Amygdala (tissue), 56 donors: ENCODE results near the gene SLC26A1.
"Not testable (repeated sequence)": the region's sequence is repeated elsewhere in the genome, so short reads cannot be mapped to it uniquely, and the experiment has no call there.

Source experiments
- DNase-seq, 56 donors: peaks; one replicate each; lab custom pipeline; 2025; lab: John Stamatoyannopoulos, UW

The SLC26A1 gene

DNA sequence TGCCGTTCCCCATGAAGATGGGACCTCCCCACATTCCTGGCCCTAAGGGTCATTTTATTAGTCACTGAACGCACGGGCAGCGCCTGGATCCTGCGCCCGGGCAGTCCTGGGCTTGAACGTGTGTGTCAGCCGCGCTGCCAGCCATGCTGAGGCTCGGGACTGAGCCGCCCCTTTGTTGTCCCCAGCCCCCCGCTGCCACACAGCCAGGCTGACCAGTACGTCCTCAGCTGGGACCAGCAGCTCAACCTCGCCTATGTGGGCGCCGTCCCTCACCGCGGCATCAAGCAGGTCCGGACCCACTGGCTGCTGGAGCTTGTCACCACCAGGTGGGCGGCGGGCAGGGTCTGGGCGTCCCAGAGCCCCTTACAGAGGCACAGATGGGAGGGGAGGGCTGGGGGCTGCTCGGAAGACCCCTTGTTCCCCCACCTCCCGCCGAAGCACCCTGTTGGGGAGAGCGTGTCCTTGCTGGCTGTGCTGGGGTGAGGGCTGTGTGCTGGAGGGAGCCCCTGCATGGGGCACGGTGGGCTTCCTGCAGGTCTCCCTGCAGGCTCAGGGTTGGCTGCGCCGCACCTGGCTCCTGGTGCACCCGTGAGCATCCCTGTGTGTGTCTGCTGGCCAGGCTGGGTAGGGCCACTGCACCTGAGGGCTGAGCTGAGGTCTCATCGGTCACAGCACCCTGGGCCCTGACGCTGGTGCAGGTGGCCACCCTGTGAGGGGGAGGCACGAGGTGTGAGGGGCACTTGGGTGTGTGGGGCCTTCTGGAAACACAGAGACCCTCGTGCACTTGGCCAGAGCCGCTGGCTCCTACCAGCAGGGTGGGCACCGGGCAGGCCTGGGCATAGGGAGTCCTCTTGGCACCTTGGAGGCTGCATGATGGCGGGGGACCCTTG lies 5.3 kb downstream of the SLC26A1 start:
- no peak for DNase-seq

GRCh38 chr4:986879-987623 lies 6.2 kb downstream of the SLC26A1 start, which contains the start of gene IDUA:
IDUA (plus strand) TSS chr4:987044; CDS start chr4:987085, 41 bp downstream.
- DNase-seq, result peak in 55 of 56 donors; percentile 28 to 87 (median 73)

GRCh38 chr4:986428-986878 lies 6.8 kb downstream of the SLC26A1 start:
- DNase-seq, result no peak

- DNase-seq, result peak in 9 of 56 donors; percentile 4 to 38 (median 27)
Measured at GRCh38 chr4:985123-985830, 7.9 kb downstream of the SLC26A1 start.

DNA sequence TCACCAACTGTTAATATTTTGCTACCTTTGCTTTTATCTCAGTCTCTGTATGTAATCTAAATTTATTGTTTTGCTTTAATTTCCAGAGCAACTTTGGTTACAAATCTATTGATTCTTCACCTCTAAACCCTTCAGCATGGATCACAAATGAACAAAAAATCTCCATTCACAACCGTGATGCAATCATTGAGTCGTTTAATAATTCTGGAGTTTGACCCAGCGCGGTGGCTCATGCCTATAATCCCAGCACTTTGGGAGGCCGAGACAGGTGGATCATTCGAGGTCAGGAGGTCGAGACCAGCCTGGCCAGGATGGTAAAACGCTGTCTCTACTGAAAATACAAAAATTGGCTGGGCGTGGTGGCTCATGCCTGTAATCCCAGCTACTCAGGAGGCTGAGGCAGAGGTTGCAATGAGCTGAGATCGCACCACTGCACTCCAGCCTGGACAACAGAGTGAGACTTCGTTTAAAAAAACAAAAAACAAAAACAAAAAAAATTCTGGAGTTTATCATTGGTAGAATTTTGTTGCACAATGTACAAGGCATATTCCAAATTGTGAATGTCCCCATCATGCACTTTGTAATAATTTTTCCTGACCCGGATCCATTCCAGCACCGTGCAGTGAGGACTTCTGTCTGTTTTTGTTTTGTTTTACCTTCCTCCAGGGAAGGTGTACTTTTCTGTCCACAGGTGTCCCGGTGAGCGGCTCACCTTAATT lies 8.7 kb downstream of the SLC26A1 start:
- no peak for DNase-seq

- no peak for DNase-seq
Measured at GRCh38 chr4:982814-983213, 10.4 kb downstream of the SLC26A1 start.

DNA sequence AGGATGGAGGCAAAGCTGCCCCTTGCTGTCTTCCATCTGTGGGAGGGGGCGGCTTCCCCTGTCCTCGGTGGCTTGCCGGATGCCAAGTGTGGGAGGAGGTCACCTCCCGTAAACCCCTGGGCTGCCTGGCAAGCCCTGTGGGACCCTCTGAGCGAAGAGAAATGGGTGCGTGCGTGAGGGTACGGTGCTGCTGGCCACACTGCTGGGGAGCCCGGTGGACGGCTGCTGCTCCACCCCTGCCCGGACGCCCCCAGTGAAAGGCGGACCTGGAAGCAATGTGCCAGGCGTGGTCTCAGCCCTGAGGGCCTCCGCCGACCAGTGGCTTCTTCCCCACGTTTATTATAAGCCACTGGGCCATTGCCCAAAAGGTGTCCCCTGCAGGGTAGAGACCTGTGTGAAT lies 10.9 kb downstream of the SLC26A1 start:
- no peak for DNase-seq

DNA sequence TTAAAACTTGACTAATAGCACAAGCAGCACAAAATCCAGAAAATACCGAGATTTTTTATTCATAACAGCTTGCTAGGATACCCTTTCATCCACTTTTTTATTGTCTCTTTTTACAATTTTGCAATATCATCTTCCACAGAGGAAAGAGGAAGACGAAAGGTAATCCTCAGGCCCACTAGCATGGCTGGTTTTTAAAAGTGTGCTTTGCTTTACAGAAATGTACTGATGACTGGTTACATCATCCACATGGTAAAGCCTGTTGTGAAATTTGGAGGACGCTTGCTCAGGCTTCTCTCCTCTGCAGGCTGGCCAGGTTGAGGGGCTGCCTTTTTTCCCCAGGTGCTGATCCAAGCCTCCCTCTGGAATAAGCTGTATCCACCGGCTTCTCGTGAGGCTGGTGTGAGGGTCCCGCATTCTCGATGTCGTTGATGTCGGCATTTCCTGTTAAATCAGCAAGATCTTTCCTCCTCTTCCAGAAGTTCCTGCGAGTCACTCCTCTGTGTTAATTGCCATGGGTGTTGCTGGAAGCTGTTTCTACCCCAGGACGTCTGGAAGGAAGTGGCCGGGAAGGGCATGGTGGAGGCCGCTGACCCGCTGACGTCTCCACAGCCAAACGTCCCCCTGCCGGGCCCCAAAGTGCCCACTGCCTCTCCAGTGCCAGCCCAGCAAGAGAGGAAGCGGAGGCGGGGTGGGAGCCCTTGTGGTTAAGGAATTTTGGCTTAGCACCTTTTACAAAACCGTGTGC lies 14.1 kb downstream of the SLC26A1 start:
- DNase-seq, result no peak

GRCh38 chr4:976016-976415 lies 17.2 kb downstream of the SLC26A1 start:
- DNase-seq, result not testable (repeated sequence)

GRCh38 chr4:974668-975067 lies 18.5 kb downstream of the SLC26A1 start:
- DNase-seq, result no peak

DNA sequence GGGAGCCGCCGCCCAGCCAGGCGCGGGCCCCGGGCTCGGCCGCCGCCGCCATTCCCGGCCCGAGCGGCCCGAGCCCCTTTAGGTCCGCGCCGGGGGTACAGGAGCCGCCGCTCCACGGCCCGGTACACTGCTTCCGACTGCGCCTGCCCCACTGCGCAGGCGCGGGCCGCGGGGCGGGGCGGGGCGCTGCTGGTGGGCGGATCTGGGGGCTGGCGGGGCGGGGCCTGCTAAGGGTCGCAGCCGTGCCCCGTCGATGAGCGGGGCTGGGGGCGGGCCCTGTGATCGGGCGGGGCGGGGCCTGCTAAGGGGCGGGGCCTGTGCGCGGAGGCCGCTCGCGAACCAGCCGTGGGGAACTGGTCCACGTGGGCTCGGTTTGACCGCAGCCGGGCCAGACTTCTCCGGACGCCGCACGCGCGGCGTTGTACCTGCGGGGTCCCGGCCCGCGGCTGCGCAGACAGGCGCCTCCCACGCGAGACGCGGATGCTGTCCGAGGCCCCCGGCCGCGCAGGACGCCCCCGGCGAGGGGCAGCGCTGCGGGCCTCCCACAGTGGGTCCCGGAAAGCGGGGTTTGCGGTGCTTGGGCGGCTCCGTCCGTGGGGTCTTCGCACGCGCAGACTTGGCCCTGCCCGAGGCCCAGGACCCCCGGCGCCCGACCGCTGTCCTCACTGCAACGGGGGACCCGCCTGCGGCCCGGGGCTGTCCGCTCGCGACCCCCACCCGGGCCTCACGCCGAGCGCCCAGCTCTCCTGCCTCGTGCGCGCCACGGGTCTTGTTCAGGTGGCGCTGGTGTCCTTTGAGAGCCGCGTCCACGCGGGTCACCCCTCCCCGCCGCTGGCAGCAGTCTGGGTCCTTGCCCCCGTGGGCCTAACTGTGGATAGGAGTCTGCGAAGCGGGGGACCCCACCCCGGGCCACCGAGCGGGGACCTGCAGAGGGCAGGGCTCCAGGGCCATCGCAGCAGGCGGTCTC lies 19.5 kb downstream of the SLC26A1 start, which contains the start of gene DGKQ:
Gene DGKQ, minus strand, starts transcription at position 139 of the 967 bp plus-strand sequence. Its CDS starts 87 bp downstream, at position 52.
- peak in 55 of 56 donors; percentile 23 to 94 (median 80) for DNase-seq

DNA sequence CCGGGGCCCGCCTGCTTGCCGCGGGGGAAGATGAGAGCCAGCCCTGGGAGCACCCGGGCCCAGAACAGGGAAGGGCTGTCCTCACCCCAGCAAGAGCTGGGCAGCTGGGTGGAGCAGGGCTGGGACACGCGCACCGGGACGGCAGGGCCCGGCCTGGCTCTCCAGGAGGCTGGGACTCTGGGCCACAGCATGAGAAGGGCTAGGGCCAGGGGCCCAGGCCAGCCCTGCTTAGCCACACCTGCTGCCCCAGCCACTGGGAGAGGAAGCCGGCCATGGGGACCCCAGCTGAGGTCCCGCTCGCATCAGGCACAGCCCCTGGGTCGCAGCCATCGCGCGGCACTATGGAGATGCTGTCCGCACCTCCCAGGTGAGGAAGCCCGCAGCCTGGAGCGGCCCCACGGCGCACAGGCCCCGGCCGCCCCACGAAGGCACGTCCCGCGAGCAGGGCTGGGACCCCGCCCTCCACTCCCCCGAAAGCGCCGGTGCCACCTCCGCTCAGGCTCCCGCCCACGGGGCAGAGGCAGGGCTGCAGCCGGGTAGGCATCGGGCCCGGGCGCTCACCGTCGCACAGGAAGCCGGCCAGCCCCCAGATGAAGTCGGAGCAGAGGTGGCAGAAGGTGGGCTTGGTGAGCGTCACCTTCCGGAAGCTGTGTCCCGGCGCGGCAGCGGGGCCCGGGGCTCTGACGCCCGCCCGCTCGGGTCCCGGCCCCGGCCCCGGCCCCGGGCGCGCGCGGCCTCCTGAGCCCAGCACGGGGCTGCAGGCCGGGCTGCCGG lies 20.4 kb downstream of the SLC26A1 start:
- no peak for DNase-seq

- no peak for DNase-seq
Measured at GRCh38 chr4:971666-972500, 21.3 kb downstream of the SLC26A1 start.

DNA sequence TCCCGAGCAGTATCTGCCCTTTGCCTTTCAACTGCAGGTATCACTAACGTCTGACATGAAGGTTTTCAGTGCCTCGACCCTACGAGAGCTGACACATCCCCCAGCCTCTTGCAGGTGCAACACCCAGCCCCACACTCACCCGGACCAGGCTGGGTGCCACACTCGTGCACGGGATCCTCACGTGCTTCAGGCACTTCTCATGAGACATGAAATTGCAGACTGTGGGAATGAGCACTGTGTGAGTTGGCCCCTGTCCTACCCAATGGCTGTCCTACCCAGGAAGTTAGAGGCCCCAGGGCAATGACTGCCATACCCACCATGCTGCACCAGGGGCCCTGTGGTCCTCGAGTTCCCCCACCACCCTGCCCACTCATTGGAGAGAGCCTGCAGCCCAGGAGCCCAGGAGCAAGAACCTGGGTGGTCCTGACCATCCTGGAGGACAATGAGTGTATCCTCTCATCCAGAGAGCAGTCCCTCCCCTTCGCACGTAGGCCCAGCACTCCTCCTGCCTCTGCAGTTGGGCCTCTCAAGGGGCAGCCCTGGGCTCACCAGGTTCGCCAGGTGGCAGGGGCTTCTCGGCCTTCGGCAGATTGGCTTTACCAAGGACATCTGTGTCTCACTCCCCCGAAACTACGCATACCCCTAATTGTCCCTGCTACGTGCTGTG lies 22.2 kb downstream of the SLC26A1 start:
- DNase-seq, result no peak

DNA sequence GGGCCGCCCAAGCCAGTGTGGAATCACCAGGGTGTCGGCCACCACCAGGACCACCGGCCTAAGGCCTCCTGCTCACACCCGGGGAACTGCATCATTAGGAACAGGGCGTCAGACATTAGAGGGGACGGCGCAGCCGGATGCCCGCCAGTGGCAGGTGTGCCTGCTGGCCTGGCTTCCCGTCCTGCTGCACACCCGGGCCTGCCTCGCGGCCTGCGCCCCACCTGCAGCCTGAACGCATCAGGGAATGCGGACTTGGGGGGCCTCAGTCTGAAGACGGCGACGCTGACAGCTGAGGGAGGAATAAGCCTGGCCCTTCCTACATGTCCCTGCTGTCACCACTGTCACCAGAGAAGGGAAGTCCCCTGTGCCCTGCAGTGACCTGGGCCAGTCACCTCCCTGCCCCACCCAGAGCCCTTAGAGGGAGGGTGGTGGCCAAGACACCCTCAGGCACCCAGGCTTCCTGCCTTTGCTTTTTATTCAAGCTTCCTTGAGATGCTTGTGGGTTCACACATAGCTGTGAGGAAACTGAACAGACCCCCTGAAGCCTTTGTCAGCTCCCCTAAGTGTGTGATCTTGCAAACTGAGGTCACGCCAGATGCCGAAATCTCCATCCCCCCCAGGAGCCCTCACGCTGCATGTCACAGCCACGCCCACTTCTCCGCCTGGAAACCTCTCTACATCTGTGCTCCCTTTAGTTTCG lies 23.0 kb downstream of the SLC26A1 start:
- DNase-seq, result no peak
